HG02610 (cell line): ENCODE results near the gene UVSSA.
"Not testable (repeated sequence)": the region's sequence is repeated elsewhere in the genome, so short reads cannot be mapped to it uniquely, and the experiment has no call there.

ENCODE experiments used
- ATAC-seq: cut with Tn5 transposase; IDR thresholded peaks from one replicate; pipeline ENCODE4 v1.9.1; 2021; ENCODE audit warnings: mild to moderate bottlenecking, moderate library complexity; ENCODE audit not compliant: unreplicated experiment

The UVSSA gene

GRCh38 chr4:1416948-1417260 is 69.9 kb downstream of the UVSSA start:
- ATAC-seq = no peak

DNA sequence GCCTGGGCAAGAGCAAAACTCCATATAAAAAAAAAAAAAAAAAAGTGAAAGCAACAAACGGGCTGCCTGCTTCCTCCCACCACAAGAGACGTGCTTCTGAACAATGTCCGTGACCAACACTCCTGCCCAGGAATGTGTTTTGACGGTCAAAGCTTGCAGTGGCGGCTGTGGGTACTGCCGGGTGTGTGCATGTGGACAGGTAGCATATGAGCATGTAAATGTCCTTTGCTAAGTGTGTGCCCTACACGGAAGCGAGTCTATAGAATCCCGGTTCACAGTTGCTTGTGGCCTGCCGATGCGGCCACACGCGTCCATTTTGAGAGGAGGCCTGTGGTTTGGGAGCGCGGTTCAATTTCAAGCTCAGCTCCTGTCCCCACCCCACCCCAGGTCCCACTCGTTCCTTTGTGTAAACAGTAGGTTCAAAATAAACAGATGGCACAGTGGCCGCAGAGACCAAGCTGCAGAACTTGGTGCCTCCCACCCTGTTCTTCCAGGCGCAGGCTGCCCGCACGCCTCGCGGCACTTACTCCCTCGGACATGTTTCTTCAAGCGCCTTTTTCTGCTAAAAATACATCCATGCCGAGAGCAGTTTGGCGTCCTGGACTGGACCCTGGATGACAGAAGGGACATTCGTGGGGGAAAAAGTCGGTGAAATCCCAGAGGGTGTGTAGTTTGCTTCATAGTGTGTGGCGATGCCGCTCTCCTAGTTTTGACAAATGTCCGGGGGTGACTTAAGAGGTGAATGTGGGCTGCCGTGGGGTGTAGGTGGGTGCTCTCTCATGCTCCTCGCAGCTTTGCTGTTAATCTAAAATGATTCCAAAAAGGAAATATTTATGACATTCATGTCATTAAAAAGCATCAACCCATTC is 70.7 kb downstream of the UVSSA start:
- no peak for ATAC-seq

- ATAC-seq = no peak
Observed at GRCh38 chr4:1418494-1419285, 71.7 kb downstream of the UVSSA start.

DNA sequence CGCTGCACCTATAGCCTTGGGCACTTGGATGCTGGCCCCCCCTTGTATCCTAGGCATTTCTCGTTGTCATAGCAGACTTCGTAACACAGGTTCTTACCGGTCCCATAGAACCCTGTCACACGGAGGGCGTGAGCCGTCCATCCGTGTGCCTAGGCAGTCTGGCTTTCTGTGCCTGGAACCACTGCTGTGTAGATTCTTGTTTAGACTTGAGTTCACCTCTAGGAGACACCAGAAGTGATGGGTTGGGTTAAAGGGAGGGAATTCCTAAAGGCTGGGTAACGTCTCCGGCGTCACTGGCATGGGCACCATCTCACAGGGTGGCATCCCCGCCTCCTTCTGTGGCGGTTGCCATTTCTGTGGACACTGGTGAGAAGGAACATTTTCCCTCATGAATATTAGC is 72.7 kb downstream of the UVSSA start:
- no peak for ATAC-seq

GRCh38 chr4:1421657-1422056 is 74.6 kb downstream of the UVSSA start:
- ATAC-seq = no peak

GRCh38 chr4:1427010-1427409 is 80.0 kb downstream of the UVSSA start:
- no peak for ATAC-seq

GRCh38 chr4:1443688-1444172 is 96.7 kb downstream of the UVSSA start:
- ATAC-seq = not testable (repeated sequence)
